Bronchial epithelial cell (primary cell): ENCODE data around the gene CCDC74A. TPM values are rescaled to one million over a fixed set of nuclear protein-coding genes. Genes with fewer than 3 reads are reported as not detected.
"Not testable (repeated sequence)": the region's sequence is repeated elsewhere in the genome, so short reads cannot be mapped to it uniquely, and the experiment has no call there.

Experiments
- DNase-seq: peaks from one replicate; pipeline ENCODE4 v3.0.0-alpha.2; 2010; ENCODE audit warnings: low read depth
- FAIRE-seq: peaks from 2 replicates; lab custom pipeline; 2011; peaks lifted over from hg19 to GRCh38; lab: Jason Lieb, UNC
- H3K27me3 ChIP-seq: 2 replicates; pipeline ENCODE4 v1.5.1; 2011; ENCODE audit warnings: low read length; ENCODE audit not compliant: control insufficient read depth, insufficient read depth
- H3K36me3 ChIP-seq: 2 replicates; pipeline ENCODE4 v1.5.1; 2011; ENCODE audit warnings: low read length; ENCODE audit not compliant: control insufficient read depth, insufficient read depth
- H3K4me3 ChIP-seq: 2 replicates; pipeline ENCODE4 v1.5.1; 2011; ENCODE audit warnings: mild to moderate bottlenecking, low read depth, low read length, control low read depth
- CTCF ChIP-seq: IDR thresholded peaks from 2 replicates; pipeline ENCODE4 v1.5.1; 2011; ENCODE audit warnings: mild to moderate bottlenecking, moderate library complexity, low read length, control low read depth, inconsistent platforms; ENCODE audit not compliant: insufficient read depth, severe bottlenecking
- total RNA-seq: library from RNA; depleted of rRNA; stranded (reverse); fragments of >200 nt; gene quantifications from 2 replicates; pipeline ENCODE4 v1.2.1, GENCODE V29; 2014

The CCDC74A gene
- total RNA-seq, 1 donor from 2014 or later: 3.2 TPM

- peaks cover 18% of the 10 kb centered on the region for H3K36me3 ChIP-seq
- peak; percentile 18 for FAIRE-seq
- H3K27me3 ChIP-seq, DNase-seq, H3K4me3 ChIP-seq: not testable (repeated sequence)
These were observed 23.5 kb upstream of the CCDC74A start for GRCh38 chr2:131504082-131504750.

GRCh38 chr2:131509615-131510014 lies 18.1 kb upstream of the CCDC74A start:
- FAIRE-seq: no peak
- H3K4me3 ChIP-seq: no peak overlapping the region
- DNase-seq: no peak
- peaks cover 12% of the 10 kb centered on the region for H3K36me3 ChIP-seq
- H3K27me3 ChIP-seq: no peaks in the 10 kb centered on the region
- no peak for TF ChIP-seq CTCF

GRCh38 chr2:131511291-131511968 lies 16.3 kb upstream of the CCDC74A start:
- DNase-seq, H3K4me3 ChIP-seq, H3K36me3 ChIP-seq, H3K27me3 ChIP-seq, FAIRE-seq: not testable (repeated sequence)

GRCh38 chr2:131511969-131512870 lies 15.5 kb upstream of the CCDC74A start:
- not testable (repeated sequence) for H3K36me3 ChIP-seq, H3K4me3 ChIP-seq, FAIRE-seq, H3K27me3 ChIP-seq, DNase-seq

GRCh38 chr2:131514408-131515166 lies 13.1 kb upstream of the CCDC74A start:
- H3K27me3 ChIP-seq, H3K4me3 ChIP-seq, H3K36me3 ChIP-seq, DNase-seq: not testable (repeated sequence)
- peak; percentile 13 for FAIRE-seq

- FAIRE-seq: peak; percentile 70
- H3K4me3 ChIP-seq, DNase-seq, H3K27me3 ChIP-seq, H3K36me3 ChIP-seq: not testable (repeated sequence)
These were observed 12.5 kb upstream of the CCDC74A start for GRCh38 chr2:131515235-131515634.

- Histone ChIP-seq H3K4me3 (no peak overlapping the region), H3K36me3 (peaks cover 8% of the 10 kb centered on the region), H3K27me3 (no peaks in the 10 kb centered on the region)
- no peak for TF ChIP-seq CTCF
- FAIRE-seq (peak; percentile 72), DNase-seq (no peak)
These were observed 11.7 kb upstream of the CCDC74A start for GRCh38 chr2:131516011-131516410.

- not testable (repeated sequence) for H3K4me3 ChIP-seq, FAIRE-seq, H3K27me3 ChIP-seq, H3K36me3 ChIP-seq, DNase-seq
- TF ChIP-seq CTCF: peak; percentile 15
These were observed 11.1 kb upstream of the CCDC74A start for GRCh38 chr2:131516621-131517020.
